ENCODE measurements around the gene GABRG3.

GABRG3 gene

DNA sequence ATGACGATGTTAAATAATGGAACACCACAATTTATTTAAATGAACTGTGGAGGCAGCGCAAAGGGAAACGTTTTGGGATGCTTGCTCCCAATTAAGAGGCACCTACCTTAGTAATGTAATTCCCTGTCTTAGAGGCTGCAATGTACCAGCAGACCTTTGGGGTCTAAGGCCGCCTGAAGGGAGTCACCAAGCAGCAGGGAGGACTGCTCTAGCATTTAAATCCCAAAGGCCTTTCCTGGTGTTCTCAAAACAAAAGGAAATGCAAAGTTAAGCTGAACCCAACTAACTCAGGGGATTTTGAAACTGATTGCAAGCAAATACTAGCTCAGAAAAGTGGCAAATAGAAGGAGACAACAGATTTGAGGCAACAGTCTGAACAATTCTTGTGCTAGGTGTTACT, 510.8 kb downstream of the GABRG3 start:
- DNase-seq: no peak

DNA sequence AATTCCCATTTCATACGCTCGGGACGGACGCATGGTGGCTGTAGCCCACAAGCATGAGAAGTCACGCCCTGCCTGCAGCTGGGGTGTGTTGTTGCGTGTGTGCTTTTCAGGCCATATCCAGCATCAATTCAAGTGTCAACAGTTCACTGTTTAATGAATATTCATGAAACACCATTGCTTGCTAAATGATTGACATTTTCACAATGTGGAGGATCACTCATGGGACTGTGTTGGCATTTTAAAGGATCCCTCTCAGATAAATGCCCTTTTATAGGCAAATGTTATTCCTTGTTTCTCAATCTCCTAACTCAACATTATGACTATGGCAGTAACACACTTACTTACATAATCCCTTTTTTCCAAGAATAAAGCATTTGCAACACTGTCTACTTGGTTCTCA, 511.3 kb downstream of the GABRG3 start:
- no peak for DNase-seq

DNA sequence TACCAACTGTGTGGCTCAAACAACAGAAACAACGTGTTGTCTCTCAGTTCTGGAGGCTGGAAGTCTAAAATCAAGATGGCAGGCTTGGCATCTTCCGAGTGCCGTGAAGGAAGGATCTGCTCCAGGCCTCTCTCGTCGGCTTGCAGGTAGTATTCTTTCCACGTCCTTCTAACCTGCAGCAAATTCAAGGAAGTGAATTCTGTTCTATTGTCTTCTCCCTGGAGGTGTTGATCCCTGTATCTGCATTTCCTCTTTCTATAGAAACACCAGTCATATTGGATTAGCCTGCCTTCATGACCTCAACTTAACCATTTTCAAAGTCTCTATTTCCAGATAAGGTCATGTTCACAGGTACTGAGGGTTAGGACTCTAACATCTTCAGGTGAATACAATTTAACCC, 512.1 kb downstream of the GABRG3 start:
- DNase-seq: no peak

DNA sequence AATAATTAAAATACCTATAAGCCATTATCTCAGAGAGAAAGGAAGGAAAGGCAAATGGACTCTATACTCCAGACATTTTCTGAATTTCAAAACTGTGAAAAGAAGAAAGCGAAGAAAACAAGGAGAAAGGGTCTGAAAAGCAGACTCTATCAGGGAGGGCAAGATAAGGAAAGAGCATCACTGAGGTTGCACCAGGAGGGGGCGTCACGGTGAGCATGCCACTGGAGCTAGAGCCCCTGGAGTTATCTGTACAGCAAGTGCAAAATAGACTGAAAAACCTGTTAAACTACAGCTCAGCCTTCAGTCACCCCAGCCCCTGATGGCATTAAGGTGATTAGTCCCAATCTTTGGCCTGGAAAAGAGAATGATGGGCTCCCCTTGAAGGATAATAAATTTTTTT, 514.3 kb downstream of the GABRG3 start:
- no peak for DNase-seq

DNA sequence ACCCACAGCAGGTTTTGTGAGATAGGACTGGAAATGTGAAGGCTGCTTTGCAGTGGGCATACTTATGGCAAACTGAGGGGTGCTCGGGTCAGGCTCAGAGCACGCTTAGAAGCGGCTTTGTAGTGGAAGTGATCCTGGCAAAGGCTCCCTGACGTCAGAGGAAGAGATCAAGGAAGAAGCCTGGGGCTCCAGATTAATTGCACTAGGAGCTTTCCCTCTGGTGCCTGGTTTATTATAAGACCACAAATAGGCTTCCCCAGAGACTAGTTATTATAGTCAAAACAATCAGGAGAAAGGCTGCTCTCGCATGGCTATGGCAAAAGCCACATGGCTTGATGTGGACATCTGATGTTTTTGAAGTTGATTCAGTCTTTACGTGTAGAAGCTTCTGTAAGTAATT, 515.1 kb downstream of the GABRG3 start:
- no peak for DNase-seq

DNA sequence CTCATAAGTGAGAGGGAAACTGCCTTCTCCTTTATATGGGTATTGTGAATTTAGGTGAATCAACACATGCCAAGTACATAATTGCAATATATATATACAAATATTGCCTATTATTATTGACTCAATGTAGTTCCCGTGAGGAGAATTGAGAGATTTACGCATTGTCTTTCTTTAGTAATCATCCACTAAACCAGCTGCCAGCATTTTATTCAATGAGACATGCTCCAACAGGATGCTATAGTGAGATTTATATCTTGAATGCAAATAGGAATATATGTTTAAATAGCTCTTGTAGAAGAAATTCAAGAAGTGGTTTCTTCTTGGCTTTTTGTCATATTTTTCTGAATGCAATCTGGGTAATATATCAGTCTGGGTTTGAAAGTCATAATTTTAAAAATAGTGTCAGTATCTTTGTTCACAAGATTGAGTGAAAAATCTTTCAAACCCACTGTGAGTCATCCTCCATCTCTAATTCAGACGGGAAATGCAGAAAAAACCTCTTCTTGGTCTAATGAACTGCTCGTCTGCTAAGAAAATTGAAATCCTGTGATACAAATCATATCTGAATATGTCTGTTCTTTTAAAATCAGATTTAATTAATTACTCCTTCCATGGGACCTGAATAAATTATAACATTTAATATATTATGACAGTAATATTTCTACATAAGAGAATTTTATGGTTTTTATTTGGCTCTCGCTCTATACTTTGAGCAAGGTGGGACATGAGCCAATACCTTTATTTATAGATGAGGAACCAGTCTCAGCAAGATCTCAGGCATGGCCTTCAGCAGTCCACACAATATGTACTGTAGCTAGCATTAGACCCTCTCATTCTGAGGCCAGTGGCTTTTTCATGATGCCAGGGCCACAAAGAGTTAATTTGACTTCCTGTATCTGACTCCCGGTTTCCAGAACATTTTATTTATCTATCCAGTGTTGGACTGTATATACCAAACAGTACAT, 516.0 kb downstream of the GABRG3 start:
- DNase-seq: no peak

DNA sequence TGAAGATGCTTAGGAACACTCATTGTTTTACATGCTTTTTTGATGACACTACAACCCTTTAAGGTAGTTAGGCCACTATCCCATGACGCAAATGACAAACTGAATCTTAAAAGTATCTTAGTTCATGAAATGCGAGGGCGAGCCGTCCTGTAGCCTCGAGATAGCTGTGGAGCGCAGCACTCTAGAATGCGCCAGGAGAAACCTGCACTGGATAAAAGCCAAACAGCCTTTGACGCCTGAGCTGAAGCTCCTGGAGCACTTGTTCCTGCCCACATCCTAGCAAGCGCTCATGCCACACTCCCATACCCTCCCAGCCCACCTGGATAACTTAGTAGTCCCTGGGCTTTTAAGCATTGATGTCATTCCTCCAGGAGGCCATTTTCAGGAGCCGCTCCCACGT, 516.9 kb downstream of the GABRG3 start:
- DNase-seq: no peak

DNA sequence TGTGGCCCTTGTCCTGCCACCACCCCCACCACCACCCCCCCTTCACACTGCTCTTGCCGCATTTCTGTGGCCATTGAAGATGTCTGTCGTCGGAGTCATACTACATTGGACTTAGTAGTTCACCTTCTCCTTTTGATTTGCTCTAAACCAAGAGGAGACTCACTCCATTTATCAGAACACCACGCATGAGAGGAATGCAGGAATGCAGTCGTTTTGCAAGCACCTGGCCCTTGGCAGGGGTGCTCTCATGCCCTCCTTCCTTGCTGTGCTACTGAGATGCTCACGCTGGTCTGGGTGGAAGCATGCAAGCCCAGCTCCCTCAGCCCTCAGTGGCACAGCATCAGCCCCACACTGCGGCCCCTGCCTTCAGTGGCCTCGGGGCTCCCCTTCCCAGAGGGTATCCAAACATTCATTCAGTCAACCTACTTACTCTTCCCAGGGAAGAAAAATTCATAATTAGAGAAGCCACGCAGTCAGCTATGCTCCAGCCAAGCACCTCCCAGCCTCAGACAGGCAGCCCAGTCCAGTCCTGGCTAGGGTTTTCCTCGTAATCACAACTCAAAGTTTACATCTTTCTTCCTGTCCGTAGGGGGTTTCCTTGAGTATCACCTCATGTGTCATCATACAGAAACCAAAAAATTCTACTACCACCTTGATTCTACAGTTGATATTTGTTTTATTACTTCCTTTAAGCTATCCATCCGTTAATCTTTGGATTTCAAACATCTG, 520.0 kb downstream of the GABRG3 start:
- DNase-seq: no peak

DNA sequence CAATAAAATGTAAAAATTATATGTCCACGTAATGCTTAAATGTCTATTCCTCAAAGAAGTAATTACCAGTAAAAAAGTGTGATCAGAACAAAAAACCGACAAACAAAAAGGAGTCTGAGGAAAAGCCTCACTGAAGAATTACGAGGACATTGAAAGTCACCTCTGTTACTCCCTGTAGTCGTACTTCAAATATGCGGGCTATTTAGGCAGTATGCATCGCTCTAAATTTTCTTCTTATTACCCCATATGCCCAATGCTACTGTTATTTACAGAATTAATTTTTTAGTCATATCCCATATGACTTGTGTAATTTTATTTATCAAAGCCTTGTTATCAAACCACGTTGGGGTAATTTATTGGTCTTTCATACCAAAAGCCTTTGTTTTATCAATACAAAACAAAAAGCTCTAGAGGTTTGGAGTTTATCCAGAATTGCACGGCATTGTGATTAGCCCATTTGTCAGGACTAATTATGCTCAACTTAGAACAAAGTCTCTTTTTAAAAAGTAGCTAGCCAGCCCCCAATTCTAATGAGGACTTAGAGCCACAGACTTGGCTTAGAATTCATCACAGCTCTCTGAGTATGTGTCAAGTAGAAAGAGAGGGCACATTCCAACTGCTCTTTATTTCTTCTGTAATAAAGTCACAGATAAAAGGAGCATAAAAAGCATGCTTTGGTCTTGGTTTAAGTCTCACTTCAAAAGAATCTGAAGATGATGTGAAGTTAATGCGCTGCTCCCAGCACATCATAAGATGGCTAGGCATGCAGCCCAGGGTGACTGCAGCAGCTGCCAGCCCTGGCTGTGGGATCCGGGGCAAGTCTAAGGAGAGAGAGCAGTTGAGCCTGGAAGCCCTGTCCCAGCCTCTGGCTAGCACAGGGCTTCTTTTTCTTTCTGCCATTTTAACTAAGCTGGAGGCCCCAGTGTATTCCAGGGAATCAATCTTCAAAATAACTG, 521.0 kb downstream of the GABRG3 start:
- no peak for DNase-seq

DNA sequence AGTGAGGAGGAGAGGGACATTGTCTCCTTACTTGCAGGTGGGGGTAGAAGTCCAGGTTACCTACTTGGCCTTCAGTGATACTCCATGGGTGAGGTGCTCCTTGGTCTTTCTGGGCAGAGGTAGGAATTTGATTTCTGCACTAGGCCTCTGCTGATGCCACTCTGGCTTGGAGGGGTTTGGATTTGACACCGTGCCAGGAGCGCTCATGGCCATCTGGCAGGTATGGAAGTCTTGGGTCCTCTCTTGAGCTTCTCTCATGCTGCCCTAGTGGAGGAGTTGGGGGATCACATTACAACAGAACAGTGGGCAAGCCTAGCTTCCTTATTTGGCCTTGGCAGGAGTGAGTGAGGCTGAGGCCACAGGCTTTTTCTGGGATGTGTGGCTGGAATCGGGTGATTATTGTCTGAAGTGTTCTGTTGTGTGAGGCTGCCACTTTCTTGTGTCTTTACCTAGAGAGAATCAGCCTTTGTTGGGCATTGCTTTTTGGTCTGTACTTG, 525.0 kb downstream of the GABRG3 start:
- DNase-seq: no peak

DNA sequence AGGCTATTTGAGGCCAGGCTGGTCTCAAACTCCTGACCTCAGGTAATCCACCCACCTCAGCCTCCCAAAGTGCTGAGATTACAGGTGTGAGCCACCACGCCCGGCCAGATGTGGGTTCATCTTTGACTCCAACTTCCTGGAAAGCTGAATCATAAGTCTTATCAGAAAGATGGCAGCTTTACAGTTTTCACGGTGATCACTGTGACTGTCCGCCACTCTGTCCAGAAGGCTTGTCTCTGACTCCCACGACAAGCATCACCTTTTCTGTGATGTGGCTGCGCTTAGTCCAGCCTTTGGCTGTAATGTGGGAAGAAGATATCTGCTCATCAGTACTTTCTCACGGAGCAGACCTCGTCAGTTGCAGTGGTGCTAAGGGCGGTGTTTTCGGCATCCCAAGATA, 527.7 kb downstream of the GABRG3 start:
- no peak for DNase-seq

DNA sequence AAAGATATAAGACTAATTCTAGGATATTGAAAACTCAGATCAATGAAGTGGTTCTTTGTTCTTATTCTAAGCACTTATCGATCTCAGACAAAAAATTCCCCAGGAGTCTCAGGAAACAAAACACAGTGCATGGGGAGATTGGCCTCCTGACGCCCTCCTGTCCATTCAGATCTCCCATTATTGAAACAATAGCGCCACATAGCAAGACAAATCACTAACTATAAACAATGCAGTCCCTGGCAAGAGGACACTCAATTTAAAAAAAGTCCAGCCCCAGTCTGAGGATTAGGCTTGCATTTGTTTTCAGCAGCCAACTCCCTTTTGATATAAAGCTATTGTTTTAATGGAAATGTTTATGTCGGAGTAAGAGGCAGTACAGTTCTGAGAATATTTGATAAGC, 528.2 kb downstream of the GABRG3 start:
- no peak for DNase-seq

DNA sequence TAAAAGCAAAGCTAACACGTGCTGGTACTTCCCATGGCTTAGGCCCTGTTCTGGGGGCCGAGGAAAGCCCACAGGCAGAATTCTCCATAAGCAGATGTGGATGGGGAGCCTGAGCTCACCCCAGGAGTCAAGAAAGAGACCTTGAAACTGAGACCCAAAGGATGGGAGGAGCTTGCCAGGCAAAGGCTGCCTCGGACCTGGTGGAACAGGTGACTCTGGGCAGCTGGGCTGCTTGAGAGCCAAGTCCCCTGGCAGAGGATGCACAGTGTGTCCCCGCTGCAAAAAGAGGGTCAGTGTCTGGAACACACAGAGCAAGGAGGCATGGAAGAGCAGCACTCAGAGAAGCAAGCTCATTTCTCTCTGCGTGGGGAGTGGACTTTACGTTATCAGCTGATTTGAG, 528.7 kb downstream of the GABRG3 start:
- DNase-seq: no peak

DNA sequence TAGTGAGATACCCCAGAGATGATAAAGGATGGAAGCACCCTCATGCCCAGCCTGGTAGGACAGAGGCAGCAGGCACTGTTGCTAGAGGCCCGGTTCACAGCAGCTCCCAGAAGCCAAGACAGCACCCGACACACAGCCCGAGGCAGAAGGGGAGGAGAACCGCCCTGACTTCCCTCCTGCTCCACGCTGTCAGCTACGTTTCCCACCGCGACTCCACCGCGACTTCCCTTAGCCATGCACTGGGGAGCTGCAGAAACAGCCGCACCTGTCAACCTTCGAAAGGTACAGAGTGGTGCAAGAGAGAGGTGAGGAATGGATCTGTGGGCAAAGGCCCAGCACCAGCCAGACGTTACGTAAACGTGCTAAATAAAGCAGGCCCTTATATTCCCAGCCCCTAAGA, 529.2 kb downstream of the GABRG3 start:
- no peak for DNase-seq

DNA sequence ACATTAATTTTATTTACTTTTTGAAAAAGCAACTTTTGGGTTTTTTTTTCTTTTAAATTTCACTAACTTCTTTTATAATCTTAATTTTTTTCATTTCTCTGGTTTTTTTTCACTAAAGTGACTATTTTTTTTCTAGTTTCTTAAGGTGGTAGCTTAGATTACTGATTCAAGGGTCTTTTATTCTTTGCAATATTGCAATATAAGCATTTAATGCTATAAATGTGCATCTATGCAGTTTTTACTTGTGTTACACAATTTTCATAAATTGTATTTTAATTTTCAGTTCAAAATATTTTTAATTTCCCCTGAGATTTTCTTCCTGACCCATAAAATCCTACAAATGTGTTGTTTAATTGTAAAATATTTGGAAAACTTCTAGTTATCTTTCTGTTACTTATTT, 535.8 kb downstream of the GABRG3 start:
- DNase-seq: no peak

DNA sequence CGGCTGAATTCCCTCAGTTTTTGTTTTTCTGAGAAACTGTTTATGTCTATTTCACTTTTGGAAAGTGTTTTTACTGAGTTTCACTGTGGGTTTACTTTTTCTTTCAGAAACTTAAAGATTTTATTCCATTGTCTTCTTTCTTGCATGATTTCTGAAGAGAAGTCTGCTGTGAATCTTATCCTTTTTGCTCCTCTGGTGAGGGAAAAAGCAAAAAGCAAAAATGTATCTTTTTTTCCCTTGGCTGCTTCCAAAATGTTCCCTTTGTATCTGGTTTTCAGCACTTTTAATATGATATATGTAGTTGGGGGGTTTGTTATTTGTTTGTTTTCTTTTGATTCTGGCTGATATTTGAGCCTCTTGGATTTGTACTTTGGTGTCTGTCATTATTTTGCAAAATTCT, 538.0 kb downstream of the GABRG3 start:
- DNase-seq: no peak

DNA sequence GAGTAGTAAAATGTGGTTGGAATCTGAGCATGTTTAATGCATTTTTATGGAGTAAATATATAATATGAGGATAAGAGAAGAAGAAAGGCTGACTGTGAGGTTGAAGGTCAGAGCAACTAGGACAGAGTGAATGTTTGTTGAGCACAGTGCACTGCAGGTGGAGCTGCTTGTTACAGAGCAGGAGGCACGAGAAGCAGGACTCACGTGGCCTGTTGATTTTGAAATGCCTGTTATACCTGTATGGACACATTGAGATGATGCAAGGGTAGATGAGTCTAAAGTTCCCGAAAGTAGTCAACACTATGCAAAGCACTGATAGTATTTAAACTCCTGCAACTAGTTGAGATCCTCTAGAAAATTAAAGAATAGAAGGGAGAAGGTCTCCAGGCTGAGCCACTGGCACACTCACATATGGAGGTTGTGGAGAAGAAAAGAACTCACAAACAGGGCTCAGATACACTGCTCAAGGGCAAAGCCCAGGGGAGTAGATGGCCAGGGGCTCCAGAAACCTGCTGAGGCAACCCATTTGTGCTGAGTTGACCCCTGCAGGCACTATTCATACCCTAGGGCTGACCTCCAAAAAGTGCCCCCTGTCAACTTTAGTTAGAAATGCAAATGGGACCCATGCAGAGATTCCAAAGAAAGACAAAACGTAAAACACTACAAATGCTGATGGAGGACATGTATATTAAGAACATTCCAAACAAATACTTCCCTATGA, 541.5 kb downstream of the GABRG3 start:
- DNase-seq: no peak

DNA sequence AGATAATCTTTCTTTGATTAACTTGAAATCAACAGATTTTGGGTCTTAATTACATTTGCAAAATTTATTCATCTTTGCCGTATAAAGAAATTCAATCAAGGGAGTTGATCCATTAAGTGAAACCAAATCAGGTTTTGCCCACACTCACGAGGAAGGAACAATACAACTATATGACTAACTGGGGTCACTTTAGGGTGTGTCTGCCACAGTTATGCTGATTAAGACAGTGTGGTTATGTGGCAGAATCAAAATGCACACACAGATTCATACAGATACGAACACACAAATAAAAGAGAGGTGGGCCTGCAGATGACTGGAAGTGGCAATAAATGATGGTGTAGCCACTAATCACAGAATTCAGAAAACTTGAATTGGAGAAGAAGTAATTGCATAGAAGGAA, 543.5 kb downstream of the GABRG3 start:
- no peak for DNase-seq

DNA sequence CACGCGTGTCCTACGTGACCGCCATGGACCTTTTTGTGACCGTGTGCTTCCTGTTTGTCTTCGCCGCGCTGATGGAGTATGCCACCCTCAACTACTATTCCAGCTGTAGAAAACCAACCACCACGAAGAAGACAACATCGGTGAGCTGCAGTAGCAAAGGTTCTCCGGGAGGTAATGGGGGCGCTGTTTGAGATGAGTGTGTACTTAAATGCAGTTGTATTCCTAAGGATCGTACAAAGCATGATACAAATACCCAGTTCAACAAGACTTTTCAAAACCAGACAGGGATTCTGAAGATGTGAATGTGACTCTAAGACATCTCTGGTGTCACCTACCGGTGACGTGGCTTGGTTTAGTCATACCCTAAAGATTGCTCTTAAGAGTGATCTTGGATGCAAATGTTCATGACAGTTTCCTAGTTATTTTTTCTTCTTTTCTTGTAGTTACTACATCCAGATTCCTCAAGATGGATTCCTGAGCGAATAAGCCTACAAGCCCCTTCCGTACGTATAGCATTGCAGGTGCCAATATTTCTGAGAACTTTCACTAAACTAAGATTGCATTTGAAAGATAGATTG, 556.6 kb downstream of the GABRG3 start:
- no peak for DNase-seq

DNA sequence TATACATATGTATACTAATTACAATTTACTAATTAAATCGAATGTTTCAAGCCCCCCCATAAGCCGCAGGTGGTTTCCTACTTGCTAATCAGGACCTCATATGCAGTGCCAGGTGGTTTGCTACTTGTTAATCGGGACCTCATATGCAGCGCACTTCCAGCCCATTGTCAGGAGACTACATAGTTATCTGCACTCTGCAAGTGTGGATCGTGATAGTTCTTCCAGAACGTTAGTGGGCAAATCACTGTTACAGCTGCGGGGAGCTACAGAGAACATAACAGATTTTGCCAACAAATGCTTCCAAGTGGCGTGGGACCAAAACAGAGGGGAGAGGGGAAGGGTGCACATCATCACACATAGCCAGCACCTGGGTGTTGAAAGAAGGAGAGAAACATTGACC, 558.4 kb downstream of the GABRG3 start:
- no peak for DNase-seq

DNA sequence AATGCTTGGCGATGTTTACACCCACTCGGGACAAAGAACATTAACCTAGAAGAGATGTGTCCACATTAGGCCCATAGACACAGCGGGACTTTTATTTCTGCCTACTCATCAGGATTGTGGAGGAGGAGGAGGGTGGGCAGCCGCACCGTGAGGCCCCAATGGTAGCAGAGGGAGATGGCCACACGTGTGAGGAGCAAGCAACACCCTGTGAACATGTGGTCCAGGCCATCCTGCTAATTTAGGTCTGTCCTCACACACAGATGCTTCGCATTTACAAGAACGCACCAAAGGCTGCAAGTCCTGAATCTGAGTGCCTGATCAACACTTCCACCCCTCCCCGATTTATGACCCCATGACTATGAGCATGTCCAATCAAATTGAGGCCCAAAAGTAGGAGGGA, 560.0 kb downstream of the GABRG3 start:
- no peak for DNase-seq

DNA sequence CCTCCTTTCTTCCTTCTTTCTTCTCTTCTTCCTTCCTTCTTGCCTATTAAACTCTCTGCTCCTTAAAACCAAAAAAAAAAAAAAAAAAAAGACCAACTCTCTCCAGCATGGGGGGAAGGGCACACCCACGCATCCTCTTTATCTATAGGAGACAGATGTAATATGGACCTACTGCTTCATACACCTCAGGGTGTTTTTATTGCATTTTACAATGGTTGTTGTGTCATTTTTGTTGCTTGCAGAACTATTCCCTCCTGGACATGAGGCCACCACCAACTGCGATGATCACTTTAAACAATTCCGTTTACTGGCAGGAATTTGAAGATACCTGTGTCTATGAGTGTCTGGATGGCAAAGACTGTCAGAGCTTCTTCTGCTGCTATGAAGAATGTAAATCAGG, 561.4 kb downstream of the GABRG3 start:
- DNase-seq: no peak
